Pancreas (tissue), 10 donors: Measurements from ENCODE around the gene HIRIP3. TPM values are rescaled to one million over a fixed set of nuclear protein-coding genes. Genes with fewer than 3 reads are reported as not detected.

Source experiments
- ATAC-seq, 4 donors: fragments of 200-7000 bp; cut with Tn5 transposase; one replicate each; pipeline versions ENCODE4 v1.8.0 to v1.9.1; 2020; ENCODE audit warnings: mild to moderate bottlenecking in 4 of 4, moderate library complexity in 4 of 4
- DNase-seq, 6 donors: peaks; one replicate each; pipeline ENCODE4 v3.0.0-alpha.2; 2020
- FAIRE-seq: peaks from 2 replicates; lab custom pipeline; 2012; peaks lifted over from hg19 to GRCh38; lab: Jason Lieb, UNC
- H3K27ac ChIP-seq, 4 donors: fragments of 200-600 bp; sonication (generic); 1 replicate in 3 of 4; 2 replicates in 1 of 4; pipeline versions ENCODE4 v1.5.0 to v1.8.0; 2020
- H3K27me3 ChIP-seq, 4 donors: fragments of 200-600 bp; one replicate each; pipeline ENCODE4 v1.8.0; 2021
- H3K36me3 ChIP-seq, 3 donors: fragments of 200-600 bp; sonication (generic) in 1 of 3; one replicate each; pipeline versions ENCODE4 v1.5.0 to v1.8.0; 2020 to 2021
- H3K4me1 ChIP-seq, 3 donors: fragments of 200-600 bp; one replicate each; pipeline ENCODE4 v1.8.0; 2021
- H3K4me3 ChIP-seq, 4 donors: fragments of 200-600 bp; sonication (generic) in 2 of 4; one replicate each; pipeline versions ENCODE4 v1.5.0 to v1.8.0; 2020 to 2021
- H3K9me3 ChIP-seq, 4 donors: fragments of 200-600 bp; one replicate each; pipeline ENCODE4 v1.8.0; 2021
- CTCF ChIP-seq, 4 donors: fragments of 200-600 bp; sonication (generic) in 3 of 4; IDR thresholded peaks; one replicate each; pipeline versions ENCODE4 v1.5.0 to v1.8.0; 2021; ENCODE audit warnings: antibody characterized with exemption in 4 of 4
- WGBS, 2 donors: extraction: QIAGEN DNeasy Blood & Tissue Kit; methylation state at CpG; one replicate each; pipeline ENCODE4 v1.1.7; 2013; 5-methylcytosine and 5-hydroxymethylcytosine counted together
- intact Hi-C, 3 donors: fragments of 100-400 bp; cut with DNase I; formaldehyde crosslinking; loops; one replicate each; pipeline versions ENCODE4 v1.11.1 to v1.14.2; 2022
- polyA plus RNA-seq, 2 donors: library from polyadenylated mRNA; stranded (reverse); fragments of 200-250 nt; gene quantifications; one replicate each; pipeline ENCODE4 v1.2.3, GENCODE V29; 2013
- total RNA-seq, 6 donors: library from RNA; stranded (reverse); fragmentation: NEBNext Ultra II Directional in 4 of 6; extraction: Animal tissue kit (Norgen Biotek cat#: 25700) in 4 of 6; gene quantifications; one replicate each; pipeline versions ENCODE4 v1.2.1 to v1.2.4, GENCODE V29; 2021 to 2023
- donor health status: healthy with polysubstance abuse.
- donor health status: DM: no; HTN: no; CAD: no; lungs with moderate emphysema.
- donor health status: DM: no; HTN: no; CAD: no.
- donor health status: control.
- donor health status: control.
- donor health status: Bipolar disorder and iron deficiency.
- donor health status: DM: yes; HTN: yes; CAD: no.
- donor health status: DM: no; HTN: no; CAD: no.
- donor health status: DM: no; HTN: no; CAD: no.
- donor health status: DM: yes; HTN: yes; CAD: no.

The HIRIP3 gene
- total and polyA plus RNA-seq, 8 donors, result 4.4 to 16.8 (median 7.3) TPM

- Histone ChIP-seq H3K27me3 (no peaks in the 10 kb centered on the region), H3K9me3 (no peaks in the 10 kb centered on the region), H3K36me3 (no peaks in the 10 kb centered on the region), H3K27ac (no peak overlapping the region), H3K4me1 (no peaks in the 10 kb centered on the region), H3K4me3 (no peak overlapping the region)
- no peak for FAIRE-seq
- intact Hi-C loops, result loop anchor here in 2 of 3 donors (10.0 kb wide), 2 partner anchors 140 to 310 kb away; partner anchors contain the start of gene CDIPT (in 1 of the 2)
- no peak for TF ChIP-seq CTCF (IDR thresholded peaks at IDR 0.05)
- 46 to 51% methylated on average over 5 to 11 of the region's 11 CpGs for WGBS, 2 donors
- peak in 1 of 6 donors; percentile 75 for DNase-seq
- peak; percentile 21 to 35 (median 24) for ATAC-seq
These were observed 9.4 kb upstream of the HIRIP3 start for GRCh38 chr16:30004811-30005242.

GRCh38 chr16:30004424-30004776, 9.0 kb upstream of the HIRIP3 start:
- WGBS, 2 donors, result 74 to 79% methylated on average over 19 of the region's 19 CpGs

DNA sequence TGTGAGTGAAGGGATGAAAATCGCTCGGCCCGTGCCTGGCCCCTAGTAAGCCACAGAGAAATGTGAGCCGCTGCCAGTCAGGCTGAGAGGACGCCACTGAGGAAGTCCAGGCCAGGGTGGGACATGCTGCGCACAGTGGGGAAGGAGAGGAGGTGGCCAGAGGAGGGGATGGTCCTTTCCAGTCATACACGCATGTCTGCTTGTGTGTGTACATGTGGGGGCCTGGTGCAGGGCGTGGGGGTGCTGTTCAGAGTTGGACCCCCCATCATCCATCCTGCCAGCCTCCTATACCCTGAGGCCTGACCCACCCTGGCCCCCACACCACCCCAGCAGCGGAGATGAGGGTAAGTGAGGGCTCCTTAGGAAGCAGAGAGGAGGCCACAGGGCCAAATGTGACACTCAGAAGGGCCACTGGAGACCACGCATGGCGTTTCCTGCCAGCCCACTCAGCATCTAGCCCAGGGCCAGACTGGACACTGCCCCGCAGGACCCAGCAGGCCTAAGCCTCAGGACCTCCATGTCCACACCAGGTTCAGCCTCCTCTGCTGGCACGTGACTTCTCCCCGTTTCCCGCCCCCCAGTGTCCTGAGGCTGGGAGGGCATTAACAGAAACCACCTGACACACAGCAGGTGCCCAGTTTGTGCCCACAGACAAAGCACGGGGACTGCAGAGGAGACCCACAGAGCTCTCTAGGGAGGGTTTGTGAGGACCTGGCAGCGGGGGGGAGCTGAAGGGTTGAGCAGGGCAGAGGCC, 8.4 kb upstream of the HIRIP3 start:
- no peak overlapping the region for H3K4me3 ChIP-seq
- ATAC-seq (no peak), FAIRE-seq (no peak), DNase-seq (peak in 1 of 6 donors; percentile 70)
- H3K4me1 ChIP-seq, result no peaks in the 10 kb centered on the region
- 86 to 91% methylated on average over 17 of the region's 17 CpGs for WGBS, 2 donors
- no peaks in the 10 kb centered on the region for H3K27me3 ChIP-seq
- no peaks in the 10 kb centered on the region for H3K9me3 ChIP-seq
- intact Hi-C loops, result loop anchor here in 2 of 3 donors (10.0 kb wide), 2 partner anchors 139 to 309 kb away; partner anchors contain the start of gene CDIPT (in 1 of the 2)
- no peak for TF ChIP-seq CTCF (IDR thresholded peaks at IDR 0.05)
- no peak overlapping the region for H3K27ac ChIP-seq
- H3K36me3 ChIP-seq, result no peaks in the 10 kb centered on the region

More at GRCh38 chr16:30004424-30004776, 9.0 kb upstream of the HIRIP3 start:
- intact Hi-C loops, result loop anchor here in 2 of 3 donors (10.0 kb wide), 2 partner anchors 140 to 310 kb away; partner anchors contain the start of gene CDIPT (in 1 of the 2)
- DNase-seq (no peak), FAIRE-seq (no peak), ATAC-seq (no peak)
- Histone ChIP-seq H3K36me3 (no peaks in the 10 kb centered on the region), H3K9me3 (no peaks in the 10 kb centered on the region), H3K4me1 (no peaks in the 10 kb centered on the region), H3K27me3 (no peaks in the 10 kb centered on the region), H3K4me3 (no peak overlapping the region), H3K27ac (no peak overlapping the region)
- no peak for TF ChIP-seq CTCF (IDR thresholded peaks at IDR 0.05)

- Histone ChIP-seq H3K4me1 (no peaks in the 10 kb centered on the region), H3K9me3 (no peaks in the 10 kb centered on the region), H3K36me3 (no peaks in the 10 kb centered on the region), H3K27me3 (no peaks in the 10 kb centered on the region), H3K4me3 (no peak overlapping the region), H3K27ac (no peak overlapping the region)
- TF ChIP-seq CTCF (IDR thresholded peaks at IDR 0.05), result no peak
- DNase-seq (peak in 1 of 6 donors; percentile 43), ATAC-seq (no peak), FAIRE-seq (no peak)
- intact Hi-C loops, result loop anchor here in 2 of 3 donors (10.0 kb wide), 2 partner anchors 138 to 308 kb away; partner anchors contain the start of gene CDIPT (in 1 of the 2)
- WGBS, 2 donors, result 83 to 86% methylated on average over 19 of the region's 19 CpGs
These were observed 7.4 kb upstream of the HIRIP3 start for GRCh38 chr16:30002614-30003346.
